Measurements from ENCODE around the gene CPPED1. TPM values are rescaled to one million over a fixed set of nuclear protein-coding genes. Genes with fewer than 3 reads are reported as not detected.

CPPED1 gene
- total RNA-seq, 1 experiment from 2014 or later = 8.1 TPM

GRCh38 chr16:12739738-12740137 is 63.9 kb downstream of the CPPED1 start (continued):
- TF ChIP-seq EZH2phosphoT487 (IDR thresholded peaks at IDR 0.05; ENCODE audit: borderline replicate concordance) (no peak), SP1 (IDR thresholded peaks at IDR 0.05; ENCODE audit: low read depth) (no peak), CEBPB (IDR thresholded peaks at IDR 0.05; ENCODE audit: low read depth) (no peak), CBX3 (IDR thresholded peaks at IDR 0.05; ENCODE audit: low read depth) (no peak)

GRCh38 chr16:12737563-12737962 is 66.1 kb downstream of the CPPED1 start:
- BruUV-seq (replicated peaks) = no TSS peak
- no peak for ATAC-seq

More at GRCh38 chr16:12737563-12737962, 66.1 kb downstream of the CPPED1 start:
- POLR2A ChIA-PET = no interaction called here
- no peaks in the 10 kb centered on the region for H3K9me2 ChIP-seq (ENCODE audit: insufficient read depth)
- H3K9me3 ChIP-seq (ENCODE audit: control insufficient read depth in 1 of 2, insufficient read depth in 1 of 2, low read depth in 1 of 2, low read length in 2 of 2) = peaks cover 0 to 6% of the 10 kb centered on the region in 2 experiments; a peak in 1 of 4 replicates
- no peak overlapping the region for H3K4me3 ChIP-seq (replicated peaks in 1 of 2; ENCODE audit: low read depth in 1 of 2, low read length in 2 of 2)
- H3K9ac ChIP-seq (ENCODE audit: low read length) = no peak overlapping the region
- H3K27ac ChIP-seq (ENCODE audit: low read depth, low read length) = no peak overlapping the region
- no peak overlapping the region for H2AFZ ChIP-seq (ENCODE audit: low read depth, low read length, poor library complexity, severe bottlenecking)
- no peaks in the 10 kb centered on the region for H3K36me3 ChIP-seq (ENCODE audit: control insufficient read depth in 1 of 2, insufficient read depth in 2 of 2, low read length in 2 of 2)
- CTCF ChIA-PET = no interaction called here
- no peaks in the 10 kb centered on the region for H4K20me1 ChIP-seq (ENCODE audit: insufficient read depth)
- no peak for DNase-seq (ENCODE audit: low read depth, low spot score)
- H3K4me1 ChIP-seq (ENCODE audit: control insufficient read depth in 1 of 2, insufficient read depth in 2 of 2, low read length in 2 of 2) = no peaks in the 10 kb centered on the region
- TF ChIP-seq ATF3 (IDR thresholded peaks at IDR 0.05) (no peak), REST (IDR thresholded peaks at IDR 0.05; ENCODE audit: low read depth) (no peak), SP1 (IDR thresholded peaks at IDR 0.05; ENCODE audit: low read depth) (no peak), ZNF274 (IDR thresholded peaks at IDR 0.05; ENCODE audit: low read depth, low read length) (no peak), EZH2phosphoT487 (IDR thresholded peaks at IDR 0.05; ENCODE audit: borderline replicate concordance) (no peak), EGR1 (IDR thresholded peaks at IDR 0.05; ENCODE audit: low read depth) (no peak), SRF (IDR thresholded peaks at IDR 0.05; ENCODE audit: low read depth) (no peak)
- no peaks in the 10 kb centered on the region for H3K79me2 ChIP-seq (ENCODE audit: insufficient read depth, low read length)
- intact Hi-C loops (cut with micrococcal nuclease) = no loop called here
- RAD21 ChIA-PET (ENCODE audit: low non-redundant PET in 1 of 2, low total read pairs in 2 of 2, uncharacterized antibody in 2 of 2, unreplicated experiment in 2 of 2) = no interaction called here
- H3K4me2 ChIP-seq (ENCODE audit: low read length) = no peak overlapping the region
- no peaks in the 10 kb centered on the region for H3K27me3 ChIP-seq (ENCODE audit: insufficient read depth, low read length)
